CD14-positive monocyte (primary cell): ENCODE results near the gene PRELID3B. TPM values are rescaled to one million over a fixed set of nuclear protein-coding genes. Genes with fewer than 3 reads are reported as not detected.

Experiments used
- DNase-seq, 3 donors: peaks; one replicate each; pipeline ENCODE4 v3.0.0-alpha.2; 2011 to 2022
- H2AFZ ChIP-seq: 2 replicates; pipeline ENCODE4 v1.6.0; 2012; ENCODE audit warnings: mild to moderate bottlenecking, low read depth, low read length, inconsistent platforms; ENCODE audit not compliant: insufficient read depth, poor library complexity, severe bottlenecking
- H3K27ac ChIP-seq, 2 donors: 1 replicate in 1 of 2; 2 replicates in 1 of 2; pipeline ENCODE4 v1.5.1; 2012 to 2013; ENCODE audit warnings: low read length in 2 of 2, control low read depth in 1 of 2, inconsistent platforms in 1 of 2, low read depth in 1 of 2, mild to moderate bottlenecking in 1 of 2
- H3K27me3 ChIP-seq, 2 donors: one replicate each; pipeline versions ENCODE4 v1.6.0 to v1.6.1; 2011 to 2013; ENCODE audit warnings: low read length in 2 of 2; ENCODE audit not compliant: control insufficient read depth in 2 of 2, insufficient read depth in 2 of 2
- H3K36me3 ChIP-seq, 2 donors: replicated peaks in 1 of 2; 1 replicate in 1 of 2; 2 replicates in 1 of 2; pipeline versions ENCODE4 v1.5.1 to v1.6.1; 2012 to 2013; ENCODE audit warnings: low read length in 2 of 2, control low read depth in 1 of 2, inconsistent platforms in 1 of 2, mild to moderate bottlenecking in 1 of 2; ENCODE audit not compliant: insufficient read depth in 2 of 2, control insufficient read depth in 1 of 2
- H3K4me1 ChIP-seq, 2 donors: 1 replicate in 1 of 2; 2 replicates in 1 of 2; pipeline versions ENCODE4 v1.5.1 to v1.6.1; 2012 to 2013; ENCODE audit warnings: low read length in 2 of 2, control low read depth in 1 of 2, inconsistent platforms in 1 of 2, mild to moderate bottlenecking in 1 of 2, moderate library complexity in 1 of 2; ENCODE audit not compliant: insufficient read depth in 2 of 2, control insufficient read depth in 1 of 2
- H3K4me2 ChIP-seq: replicated peaks from 2 replicates; pipeline ENCODE3; 2012; ENCODE audit warnings: low read length, moderate library complexity, mild to moderate bottlenecking; ENCODE audit not compliant: poor library complexity, severe bottlenecking; ENCODE audit errors: extremely low read depth
- H3K4me3 ChIP-seq, 3 experiments: fragments of 200-600 bp in 1 of 3; sonication (generic) in 1 of 3; replicated peaks in 1 of 3; 1 replicate in 2 of 3; 2 replicates in 1 of 3; pipeline ENCODE4 v1.5.1; 2011 to 2013; ENCODE audit warnings: low read length in 3 of 3, mild to moderate bottlenecking in 3 of 3, control low read depth in 2 of 3, low read depth in 2 of 3, inconsistent platforms in 1 of 3, moderate library complexity in 1 of 3
- H3K79me2 ChIP-seq: 2 replicates; pipeline ENCODE4 v1.6.0; 2012; ENCODE audit warnings: mild to moderate bottlenecking, control low read depth, inconsistent platforms, low read length, moderate library complexity; ENCODE audit not compliant: insufficient read depth
- H3K9ac ChIP-seq: 2 replicates; pipeline ENCODE4 v1.6.0; 2017; ENCODE audit warnings: low read length, mild to moderate bottlenecking; ENCODE audit not compliant: insufficient read depth, poor library complexity, severe bottlenecking
- H3K9me3 ChIP-seq, 2 donors: replicated peaks in 1 of 2; 1 replicate in 1 of 2; 2 replicates in 1 of 2; pipeline versions ENCODE4 v1.5.1 to v1.6.1; 2012 to 2013; ENCODE audit warnings: low read length in 2 of 2, control low read depth in 1 of 2; ENCODE audit not compliant: control insufficient read depth in 1 of 2, insufficient read depth in 1 of 2
- H4K20me1 ChIP-seq: 2 replicates; pipeline ENCODE4 v1.6.0; 2012; ENCODE audit warnings: mild to moderate bottlenecking, low read length, control low read depth, moderate library complexity; ENCODE audit not compliant: insufficient read depth
- H3K27ac Mint-ChIP-seq, 7 donors: one replicate each; pipeline ENCODE4 v1.8.0; 2020; ENCODE audit warnings: mild to moderate bottlenecking in 7 of 7, mixed read lengths in 7 of 7, moderate library complexity in 6 of 7, inconsistent platforms in 2 of 7
- H3K27me3 Mint-ChIP-seq, 3 donors: one replicate each; pipeline ENCODE4 v1.8.0; 2021 to 2022; ENCODE audit warnings: low read depth in 3 of 3, mild to moderate bottlenecking in 3 of 3, mixed read lengths in 3 of 3, moderate library complexity in 3 of 3, inconsistent platforms in 1 of 3
- H3K36me3 Mint-ChIP-seq, 2 donors: one replicate each; pipeline ENCODE4 v1.8.0; 2020; ENCODE audit warnings: mixed read lengths in 2 of 2, inconsistent platforms in 1 of 2, mild to moderate bottlenecking in 1 of 2
- H3K4me1 Mint-ChIP-seq: one replicate; pipeline ENCODE4 v1.8.0; 2020; ENCODE audit warnings: mild to moderate bottlenecking, mixed read lengths
- H3K4me3 Mint-ChIP-seq, 2 donors: one replicate each; pipeline ENCODE4 v1.8.0; 2020; ENCODE audit warnings: mild to moderate bottlenecking in 2 of 2, mixed read lengths in 2 of 2, moderate library complexity in 1 of 2
- H3K9me3 Mint-ChIP-seq, 7 donors: one replicate each; pipeline ENCODE4 v1.8.0; 2020 to 2022; ENCODE audit warnings: mixed read lengths in 7 of 7, mild to moderate bottlenecking in 6 of 7, moderate library complexity in 6 of 7, inconsistent platforms in 2 of 7
- CTCF ChIP-seq: fragments of 200-600 bp; IDR thresholded peaks from one replicate; pipeline ENCODE4 v1.8.0; 2022; ENCODE audit warnings: antibody characterized with exemption, mild to moderate bottlenecking
- WGBS: methylation state at CpG from one replicate; pipeline ENCODE4 v1.1.5; 2013; ENCODE audit warnings: missing lambda C conversion rate; ENCODE audit not compliant: insufficient coverage; 5-methylcytosine and 5-hydroxymethylcytosine counted together
- intact Hi-C, 2 donors: fragments of 100-400 bp; cut with micrococcal nuclease; formaldehyde crosslinking; loops; one replicate each; pipeline versions ENCODE4 v1.15.0 to v1.15.1; 2023
- polyA plus RNA-seq, 3 donors: library from polyadenylated mRNA; depleted of rRNA in 1 of 3; unstranded in 2 of 3; stranded (reverse) in 1 of 3; fragments of 300-500 nt in 2 of 3; fragments of >200 nt in 1 of 3; fragmentation: Illumina TruSeq in 2 of 3; gene quantifications; 1 replicate in 2 of 3; 2 replicates in 1 of 3; pipeline ENCODE4 v1.2.3, GENCODE V29; 2012 to 2021

PRELID3B gene
- polyA plus RNA-seq, 3 donors: 16.9 to 21.0 (median 20.1) TPM

- Histone ChIP-seq H3K4me2 (no peak overlapping the region), H3K36me3 (peaks cover 14 to 29% of the 10 kb centered on the region in 2 donors), H2AFZ (no peak overlapping the region), H3K27ac (no peak overlapping the region), H3K9me3 (no peaks in the 10 kb centered on the region), H3K4me1 (peaks cover 4 to 10% of the 10 kb centered on the region in 2 donors), H3K79me2 (peaks cover 1% of the 10 kb centered on the region), H3K4me3 (no peak overlapping the region), H3K27me3 (no peaks in the 10 kb centered on the region), H3K9ac (peak overlapping the region; percentile 27), H4K20me1 (peaks cover 38% of the 10 kb centered on the region)
- Mint-ChIP-seq H3K27ac (peak overlapping the region in 1 of 7 donors; percentile 59), H3K9me3 (no peaks in the 10 kb centered on the region), H3K27me3 (peaks cover 0 to 12% (median 9%) of the 10 kb centered on the region in 3 donors), H3K36me3 (peaks cover 46 to 64% of the 10 kb centered on the region in 2 donors), H3K4me3 (no peak overlapping the region), H3K4me1 (peaks cover 26% of the 10 kb centered on the region)
- TF ChIP-seq CTCF: no peak
- intact Hi-C loops: no loop called here
- WGBS: 98% methylated on average over 7 of the region's 10 CpGs
- DNase-seq: no peak
These were observed 23.8 kb downstream of the PRELID3B start for GRCh38 chr20:59018817-59019216.

GRCh38 chr20:59017493-59018231 lies 24.9 kb downstream of the PRELID3B start:
- H3K27me3 ChIP-seq: no peaks in the 10 kb centered on the region
- H3K79me2 ChIP-seq: no peaks in the 10 kb centered on the region
- Mint-ChIP-seq H3K27me3 (peaks cover 5 to 16% (median 10%) of the 10 kb centered on the region in 3 donors), H3K27ac (peak overlapping the region in 3 of 7 donors; percentile 7 to 75 (median 72)), H3K4me1 (peaks cover 26% of the 10 kb centered on the region), H3K36me3 (peaks cover 42 to 59% of the 10 kb centered on the region in 2 donors), H3K9me3 (no peaks in the 10 kb centered on the region), H3K4me3 (no peak overlapping the region)
- no peak overlapping the region for H3K27ac ChIP-seq
- no peak overlapping the region for H3K9ac ChIP-seq
- H3K4me1 ChIP-seq: peaks cover 4 to 10% of the 10 kb centered on the region in 2 donors
- DNase-seq: no peak
- intact Hi-C loops: no loop called here
- TF ChIP-seq CTCF: no peak
- no peaks in the 10 kb centered on the region for H3K9me3 ChIP-seq
- no peak overlapping the region for H2AFZ ChIP-seq
- H3K4me2 ChIP-seq: no peak overlapping the region
- H3K4me3 ChIP-seq: no peak overlapping the region
- WGBS: 95% methylated on average over 9 of the region's 16 CpGs
- peaks cover 27% of the 10 kb centered on the region for H4K20me1 ChIP-seq
- H3K36me3 ChIP-seq: peaks cover 2 to 18% of the 10 kb centered on the region in 2 donors
